HCT116 (cell line): ENCODE measurements around the gene PGRMC1. TPM values are rescaled to one million over a fixed set of nuclear protein-coding genes. Genes with fewer than 3 reads are reported as not detected.
"Not testable (repeated sequence)": the region's sequence is repeated elsewhere in the genome, so short reads cannot be mapped to it uniquely, and the experiment has no call there.

Experiments
- ATAC-seq: fragments of 200-7000 bp; cut with Tn5 transposase; 2 replicates; pipeline ENCODE4 v1.9.1; 2020; ENCODE audit warnings: mild to moderate bottlenecking, moderate library complexity
- BruUV-seq: library from RNA; stranded (reverse); fragments of 400-500 nt; replicated peaks from 2 replicates; lab custom pipeline; 2021; lab: Mats Ljungman, UMichigan
- CTCF ChIA-PET: fragments of 300-600 bp; sonication (Branson Sonifier 250); formaldehyde crosslinking; loops from one replicate; lab custom pipeline; 2021; ENCODE audit warnings: antibody characterized with exemption; lab: Charles Lee
- POLR2A ChIA-PET: fragments of 300-600, 350-600 bp; sonication (Branson Sonifier 250); formaldehyde crosslinking; loops from one replicate; lab custom pipeline; 2021; ENCODE audit warnings: antibody characterized with exemption; lab: Charles Lee
- RAD21 ChIA-PET, 2 experiments: fragments of 300-600 bp; sonication (Branson Sonifier 250); formaldehyde crosslinking; loops; one replicate each; lab custom pipeline; 2023; ENCODE audit warnings: low total read pairs in 2 of 2; ENCODE audit not compliant: uncharacterized antibody in 2 of 2, unreplicated experiment in 2 of 2, low non-redundant PET in 1 of 2; lab: Charles Lee
- DNase-seq: peaks from one replicate; pipeline ENCODE4 v3.0.0-alpha.2; 2010; ENCODE audit warnings: low read depth, low spot score
- H2AFZ ChIP-seq: fragments of 200-600 bp; shearing (Covaris generic), sonication (generic); 2 replicates; pipeline ENCODE4 v1.6.1; 2017; ENCODE audit warnings: low read depth, mixed run types, mixed read lengths, antibody characterized with exemption, low read length; ENCODE audit not compliant: poor library complexity, severe bottlenecking
- H3K27ac ChIP-seq: 2 replicates; pipeline ENCODE4 v1.5.1; 2012; ENCODE audit warnings: low read depth, low read length
- H3K27me3 ChIP-seq: fragments of 200-600 bp; sonication (generic); 2 replicates; pipeline ENCODE4 v1.6.1; 2016; ENCODE audit warnings: mixed run types, low read length, mixed read lengths; ENCODE audit not compliant: insufficient read depth
- H3K36me3 ChIP-seq, 2 experiments: fragments of 200-500 bp in 1 of 2; fragments of 200-600 bp in 1 of 2; sonication (Bioruptor generic) in 1 of 2; sonication (generic) in 1 of 2; 2 replicates each; pipeline versions ENCODE4 v1.5.1 to v1.6.1; 2014 to 2016; ENCODE audit warnings: low read length in 2 of 2, inconsistent platforms in 1 of 2, mixed read lengths in 1 of 2, mixed run types in 1 of 2; ENCODE audit not compliant: insufficient read depth in 2 of 2, control insufficient read depth in 1 of 2
- H3K4me1 ChIP-seq, 2 experiments: fragments of 200-600 bp in 1 of 2; sonication (generic) in 1 of 2; 2 replicates each; pipeline versions ENCODE4 v1.5.1 to v1.6.1; 2012 to 2017; ENCODE audit warnings: low read length in 2 of 2, inconsistent platforms in 1 of 2, mild to moderate bottlenecking in 1 of 2, mixed read lengths in 1 of 2, mixed run types in 1 of 2, moderate library complexity in 1 of 2; ENCODE audit not compliant: insufficient read depth in 2 of 2, control insufficient read depth in 1 of 2
- H3K4me2 ChIP-seq: fragments of 200-600 bp; sonication (generic); 2 replicates; pipeline ENCODE4 v1.6.1; 2017; ENCODE audit warnings: mixed run types, low read length, mixed read lengths
- H3K4me3 ChIP-seq, 2 experiments: fragments of 200-600 bp in 1 of 2; sonication (generic) in 1 of 2; replicated peaks in 1 of 2; 2 replicates each; pipeline ENCODE4 v1.5.1; 2011 to 2016; ENCODE audit warnings: low read length in 2 of 2, control low read depth in 1 of 2, low read depth in 1 of 2, mild to moderate bottlenecking in 1 of 2, mixed read lengths in 1 of 2, mixed run types in 1 of 2
- H3K79me2 ChIP-seq: fragments of 200-600 bp; sonication (generic); 2 replicates; pipeline ENCODE4 v1.6.1; 2017; ENCODE audit warnings: mild to moderate bottlenecking, mixed run types, low read length, moderate library complexity, mixed read lengths; ENCODE audit not compliant: insufficient read depth
- H3K9ac ChIP-seq: fragments of 200-600 bp; sonication (generic); 2 replicates; pipeline ENCODE4 v1.6.1; 2016; ENCODE audit warnings: low read length, mixed read lengths
- H3K9me2 ChIP-seq: fragments of 200-600 bp; sonication (generic), shearing (Covaris generic); 2 replicates; pipeline ENCODE4 v1.6.1; 2017; ENCODE audit warnings: mixed run types, mild to moderate bottlenecking, moderate library complexity; ENCODE audit not compliant: insufficient read depth
- H3K9me3 ChIP-seq, 2 experiments: fragments of 200-500 bp in 1 of 2; fragments of 200-600 bp in 1 of 2; sonication (Bioruptor generic) in 1 of 2; sonication (generic) in 1 of 2; 2 replicates each; pipeline ENCODE4 v1.6.1; 2014 to 2017; ENCODE audit warnings: low read length in 2 of 2, mixed read lengths in 2 of 2, inconsistent platforms in 1 of 2, low read depth in 1 of 2, mild to moderate bottlenecking in 1 of 2, mixed run types in 1 of 2, moderate library complexity in 1 of 2; ENCODE audit not compliant: control insufficient read depth in 1 of 2, insufficient read depth in 1 of 2
- H4K20me1 ChIP-seq: fragments of 200-600 bp; sonication (generic), shearing (Covaris generic); 2 replicates; pipeline ENCODE4 v1.6.1; 2017; ENCODE audit warnings: mixed run types, mild to moderate bottlenecking, moderate library complexity; ENCODE audit not compliant: insufficient read depth
- CEBPB ChIP-seq: IDR thresholded peaks from 2 replicates; pipeline ENCODE4 v1.6.1; 2012; ENCODE audit warnings: low read depth
- CTCF ChIP-seq, 3 experiments: fragments of 200-600 bp in 1 of 3; sonication (generic) in 1 of 3; IDR thresholded peaks in 2 of 3; conservative IDR thresholded peaks in 1 of 3; 2 replicates each; pipeline ENCODE4 v1.5.1; 2012 to 2017; ENCODE audit warnings: low read depth in 2 of 3, low read length in 2 of 3, antibody characterized with exemption in 1 of 3, borderline replicate concordance in 1 of 3, control low read depth in 1 of 3, mild to moderate bottlenecking in 1 of 3, mixed read lengths in 1 of 3, mixed run types in 1 of 3, moderate library complexity in 1 of 3; ENCODE audit not compliant: insufficient read depth in 1 of 3
- EGR1 ChIP-seq: IDR thresholded peaks from 2 replicates; pipeline ENCODE4 v1.6.1; 2012; ENCODE audit warnings: low read depth
- ELF1 ChIP-seq: IDR thresholded peaks from 2 replicates; pipeline ENCODE4 v1.6.1; 2012; ENCODE audit warnings: low read depth, borderline replicate concordance
- EZH2 ChIP-seq: fragments of 200-600 bp; sonication (generic); IDR thresholded peaks from 2 replicates; pipeline ENCODE4 v1.6.1; 2017; ENCODE audit warnings: antibody characterized with exemption, mixed run types
- EZH2phosphoT487 ChIP-seq: fragments of 200-600 bp; IDR thresholded peaks from 2 replicates; pipeline ENCODE4 v1.6.1; 2018; ENCODE audit warnings: antibody characterized with exemption, borderline replicate concordance
- FOSL1 ChIP-seq: IDR thresholded peaks from 2 replicates; pipeline ENCODE4 v1.6.1; 2012; ENCODE audit warnings: low read depth
- JUND ChIP-seq: IDR thresholded peaks from 2 replicates; pipeline ENCODE4 v1.6.1; 2012
- MAX ChIP-seq: IDR thresholded peaks from 2 replicates; pipeline ENCODE4 v1.6.1; 2012
- POLR2A ChIP-seq: IDR thresholded peaks from 2 replicates; pipeline ENCODE4 v1.7.0; 2011; ENCODE audit warnings: borderline replicate concordance; ENCODE audit not compliant: insufficient read depth, insufficient read length; ENCODE audit errors: extremely low read depth
- SP1 ChIP-seq: IDR thresholded peaks from 2 replicates; pipeline ENCODE4 v1.6.1; 2012; ENCODE audit warnings: low read depth
- ZFX ChIP-seq: fragments of 450-650 bp; IDR thresholded peaks from 2 replicates; pipeline ENCODE4 v1.6.1; 2017
- intact Hi-C: fragments of 100-400 bp; cut with micrococcal nuclease; formaldehyde crosslinking; loops from 2 replicates; pipeline ENCODE4 v1.10.0; 2022
- total RNA-seq: library from RNA; stranded (reverse); gene quantifications from one replicate; pipeline ENCODE4 v1.2.1, GENCODE V29; 2021; ENCODE audit not compliant: unreplicated experiment
- TF ChIP-seq, protein P1 (sequence below): IDR thresholded peaks from 2 replicates; pipeline ENCODE4 v1.6.1; 2012; ENCODE audit warnings: low read depth
- TF ChIP-seq, protein P2 (sequence below): IDR thresholded peaks from 2 replicates; pipeline ENCODE4 v1.6.1; 2011; ENCODE audit warnings: mild to moderate bottlenecking, low read length, moderate library complexity; ENCODE audit not compliant: insufficient replicate concordance; ENCODE audit errors: extremely low read depth

Gene PGRMC1
- total RNA-seq, 1 experiment from 2014 or later = 81.6 TPM

DNA sequence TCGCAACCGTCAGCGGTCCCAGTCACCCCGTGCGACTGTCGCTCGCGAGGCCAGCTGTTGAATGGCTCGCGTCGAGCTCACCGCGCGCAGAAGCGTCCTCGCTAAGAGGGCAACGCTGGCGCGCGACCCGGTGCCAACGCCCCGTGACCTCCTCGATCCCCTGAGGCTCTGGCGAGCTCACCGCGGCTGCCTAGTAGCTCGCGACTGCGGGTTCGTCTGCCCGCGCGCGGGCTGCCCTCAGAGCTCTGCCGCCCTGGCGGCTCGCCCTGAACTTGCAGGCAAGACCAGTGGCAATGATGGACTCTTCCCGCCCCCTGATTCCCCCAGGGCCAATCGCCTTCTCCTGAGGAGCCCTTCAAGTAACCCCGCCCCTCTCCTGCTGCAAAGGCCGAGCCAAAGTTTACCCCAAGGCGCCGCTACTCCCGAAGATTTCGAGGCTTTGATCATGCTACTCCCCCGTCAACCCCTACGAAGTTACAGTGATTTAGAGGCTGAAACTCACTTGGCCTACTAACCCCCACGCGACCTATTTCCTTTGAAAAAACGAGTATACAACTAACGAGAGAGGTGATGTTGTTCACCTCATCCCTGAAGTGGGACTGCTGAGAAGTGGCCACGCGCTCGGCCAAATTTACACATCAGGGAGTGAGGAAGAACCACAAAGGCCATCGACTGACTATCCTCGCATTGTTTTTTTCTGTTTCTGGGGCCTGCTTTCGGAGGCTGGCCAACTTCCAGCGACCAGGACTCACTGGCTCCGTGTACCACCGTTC lies 37.5 kb downstream of the PGRMC1 start:
- no TSS peak for BruUV-seq
- intact Hi-C loops = no loop called here
- ATAC-seq (no peak), DNase-seq (no peak)
- Histone ChIP-seq H3K9me2 (no peaks in the 10 kb centered on the region), H3K36me3 (no peaks in the 10 kb centered on the region), H3K79me2 (no peaks in the 10 kb centered on the region), H3K9ac (no peak overlapping the region), H3K4me1 (no peaks in the 10 kb centered on the region), H3K9me3 (no peaks in the 10 kb centered on the region), H3K27ac (no peak overlapping the region), H4K20me1 (no peaks in the 10 kb centered on the region), H2AFZ (no peak overlapping the region), H3K27me3 (no peaks in the 10 kb centered on the region), H3K4me2 (no peak overlapping the region), H3K4me3 (no peak overlapping the region)
- CTCF ChIA-PET = no interaction called here
- RAD21 ChIA-PET = no interaction called here
- TF ChIP-seq EZH2phosphoT487 (no peak), POLR2A (no peak), JUND (no peak), SP1 (no peak), EZH2 (no peak), MAX (no peak), ZFX (no peak), ELF1 (no peak), CEBPB (no peak), FOSL1 (no peak), CTCF (IDR thresholded peaks at IDR 0.05 in 2 of 3, conservative IDR thresholded peaks at IDR 0.05 in 1 of 3; ENCODE audit: borderline replicate concordance in 1 of 3, insufficient read depth in 1 of 3, low read depth in 2 of 3, low read length in 2 of 3) (no peak), EGR1 (no peak)
- TF ChIP-seq, protein P1, sequence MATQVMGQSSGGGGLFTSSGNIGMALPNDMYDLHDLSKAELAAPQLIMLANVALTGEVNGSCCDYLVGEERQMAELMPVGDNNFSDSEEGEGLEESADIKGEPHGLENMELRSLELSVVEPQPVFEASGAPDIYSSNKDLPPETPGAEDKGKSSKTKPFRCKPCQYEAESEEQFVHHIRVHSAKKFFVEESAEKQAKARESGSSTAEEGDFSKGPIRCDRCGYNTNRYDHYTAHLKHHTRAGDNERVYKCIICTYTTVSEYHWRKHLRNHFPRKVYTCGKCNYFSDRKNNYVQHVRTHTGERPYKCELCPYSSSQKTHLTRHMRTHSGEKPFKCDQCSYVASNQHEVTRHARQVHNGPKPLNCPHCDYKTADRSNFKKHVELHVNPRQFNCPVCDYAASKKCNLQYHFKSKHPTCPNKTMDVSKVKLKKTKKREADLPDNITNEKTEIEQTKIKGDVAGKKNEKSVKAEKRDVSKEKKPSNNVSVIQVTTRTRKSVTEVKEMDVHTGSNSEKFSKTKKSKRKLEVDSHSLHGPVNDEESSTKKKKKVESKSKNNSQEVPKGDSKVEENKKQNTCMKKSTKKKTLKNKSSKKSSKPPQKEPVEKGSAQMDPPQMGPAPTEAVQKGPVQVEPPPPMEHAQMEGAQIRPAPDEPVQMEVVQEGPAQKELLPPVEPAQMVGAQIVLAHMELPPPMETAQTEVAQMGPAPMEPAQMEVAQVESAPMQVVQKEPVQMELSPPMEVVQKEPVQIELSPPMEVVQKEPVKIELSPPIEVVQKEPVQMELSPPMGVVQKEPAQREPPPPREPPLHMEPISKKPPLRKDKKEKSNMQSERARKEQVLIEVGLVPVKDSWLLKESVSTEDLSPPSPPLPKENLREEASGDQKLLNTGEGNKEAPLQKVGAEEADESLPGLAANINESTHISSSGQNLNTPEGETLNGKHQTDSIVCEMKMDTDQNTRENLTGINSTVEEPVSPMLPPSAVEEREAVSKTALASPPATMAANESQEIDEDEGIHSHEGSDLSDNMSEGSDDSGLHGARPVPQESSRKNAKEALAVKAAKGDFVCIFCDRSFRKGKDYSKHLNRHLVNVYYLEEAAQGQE = no peak
- TF ChIP-seq, protein P2, sequence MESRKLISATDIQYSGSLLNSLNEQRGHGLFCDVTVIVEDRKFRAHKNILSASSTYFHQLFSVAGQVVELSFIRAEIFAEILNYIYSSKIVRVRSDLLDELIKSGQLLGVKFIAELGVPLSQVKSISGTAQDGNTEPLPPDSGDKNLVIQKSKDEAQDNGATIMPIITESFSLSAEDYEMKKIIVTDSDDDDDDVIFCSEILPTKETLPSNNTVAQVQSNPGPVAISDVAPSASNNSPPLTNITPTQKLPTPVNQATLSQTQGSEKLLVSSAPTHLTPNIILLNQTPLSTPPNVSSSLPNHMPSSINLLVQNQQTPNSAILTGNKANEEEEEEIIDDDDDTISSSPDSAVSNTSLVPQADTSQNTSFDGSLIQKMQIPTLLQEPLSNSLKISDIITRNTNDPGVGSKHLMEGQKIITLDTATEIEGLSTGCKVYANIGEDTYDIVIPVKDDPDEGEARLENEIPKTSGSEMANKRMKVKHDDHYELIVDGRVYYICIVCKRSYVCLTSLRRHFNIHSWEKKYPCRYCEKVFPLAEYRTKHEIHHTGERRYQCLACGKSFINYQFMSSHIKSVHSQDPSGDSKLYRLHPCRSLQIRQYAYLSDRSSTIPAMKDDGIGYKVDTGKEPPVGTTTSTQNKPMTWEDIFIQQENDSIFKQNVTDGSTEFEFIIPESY = no peak
- POLR2A ChIA-PET = no interaction called here

GRCh38 chrX:119282347-119282746 lies 46.3 kb downstream of the PGRMC1 start:
- H3K9me2 ChIP-seq, H3K79me2 ChIP-seq, H3K27ac ChIP-seq, H3K4me3 ChIP-seq, POLR2A ChIA-PET, intact Hi-C loops, H2AFZ ChIP-seq, BruUV-seq, RAD21 ChIA-PET, DNase-seq, H3K9me3 ChIP-seq, H3K27me3 ChIP-seq, H3K9ac ChIP-seq, H3K4me2 ChIP-seq, ATAC-seq, H3K36me3 ChIP-seq, H3K4me1 ChIP-seq, H4K20me1 ChIP-seq: not testable (repeated sequence)
- CTCF ChIA-PET = interaction anchor here (0.7 kb wide), 1 partner anchor 16 kb away, joined by 3 read pairs; no protein-coding TSS in a partner anchor
